HG02798 (cell line): ENCODE data around the gene SMOC1.
A peak's percentile ranks its signal among the peaks of the same experiment; 100 is the strongest.

Source experiments
- ATAC-seq: cut with Tn5 transposase; IDR thresholded peaks from one replicate; pipeline ENCODE4 v1.9.1; 2021; ENCODE audit warnings: mild to moderate bottlenecking; ENCODE audit not compliant: unreplicated experiment, poor library complexity

The SMOC1 gene

GRCh38 chr14:70027785-70028428 lies 148.7 kb downstream of the SMOC1 start:
- ATAC-seq, result peak; percentile 61

GRCh38 chr14:70029296-70030132 lies 150.3 kb downstream of the SMOC1 start:
- no peak for ATAC-seq

GRCh38 chr14:70032016-70032415 lies 152.8 kb downstream of the SMOC1 start:
- no peak for ATAC-seq

GRCh38 chr14:70032447-70032846 lies 153.2 kb downstream of the SMOC1 start:
- ATAC-seq, result no peak

GRCh38 chr14:70033116-70033515 lies 153.9 kb downstream of the SMOC1 start:
- ATAC-seq, result no peak

- no peak for ATAC-seq
These were observed 154.3 kb downstream of the SMOC1 start for GRCh38 chr14:70033561-70033960.

GRCh38 chr14:70034257-70034656 lies 155.0 kb downstream of the SMOC1 start:
- no peak for ATAC-seq

GRCh38 chr14:70036665-70037064 lies 157.4 kb downstream of the SMOC1 start:
- no peak for ATAC-seq

GRCh38 chr14:70043001-70043400 lies 163.8 kb downstream of the SMOC1 start:
- ATAC-seq, result no peak

GRCh38 chr14:70045310-70045709 lies 166.1 kb downstream of the SMOC1 start:
- no peak for ATAC-seq

- ATAC-seq, result no peak
These were observed 166.8 kb downstream of the SMOC1 start for GRCh38 chr14:70045844-70046535.

- ATAC-seq, result no peak
These were observed 168.5 kb downstream of the SMOC1 start for GRCh38 chr14:70047598-70048312.

- ATAC-seq, result no peak
These were observed 169.1 kb downstream of the SMOC1 start for GRCh38 chr14:70048313-70048654.

- no peak for ATAC-seq
These were observed 170.4 kb downstream of the SMOC1 start for GRCh38 chr14:70049605-70050004.

- ATAC-seq, result no peak
These were observed 170.9 kb downstream of the SMOC1 start for GRCh38 chr14:70050136-70050535.

GRCh38 chr14:70052990-70053389 lies 173.8 kb downstream of the SMOC1 start:
- no peak for ATAC-seq

GRCh38 chr14:70057519-70058136 lies 178.4 kb downstream of the SMOC1 start:
- no peak for ATAC-seq

GRCh38 chr14:70059545-70059944 lies 180.3 kb downstream of the SMOC1 start:
- no peak for ATAC-seq

GRCh38 chr14:70061108-70061507 lies 181.9 kb downstream of the SMOC1 start:
- no peak for ATAC-seq

- ATAC-seq, result no peak
These were observed 185.1 kb downstream of the SMOC1 start for GRCh38 chr14:70064136-70064865.
